ENCODE results near the gene HBP1. TPM values are rescaled to one million over a fixed set of nuclear protein-coding genes. Genes with fewer than 3 reads are reported as not detected.

HBP1 gene
- total and polyA plus RNA-seq, 2 of the 13 experiments (the other 11 are each of a cell fraction or from before 2014, with no cell fraction given) = 22.9 to 44.1 TPM

GRCh38 chr7:107160389-107160788 is 8.4 kb upstream of the HBP1 start:
- ATAC-seq (no peak), DNase-seq (ENCODE audit: low spot score) (no peak), FAIRE-seq (no peak)
- Histone ChIP-seq H2AFZ (ENCODE audit: low read length) (no peak overlapping the region), H3K4me2 (ENCODE audit: low read depth, low read length) (no peak overlapping the region), H3K27me3 (ENCODE audit: control insufficient read depth in 1 of 2, insufficient read depth in 2 of 2, low read length in 2 of 2) (peaks cover 0 to 11% of the 10 kb centered on the region in 2 experiments; a peak in 2 of 5 replicates), H3K4me1 (ENCODE audit: insufficient read depth, low read length) (peaks cover 12% of the 10 kb centered on the region), H4K20me1 (ENCODE audit: insufficient read depth, low read length) (no peaks in the 10 kb centered on the region), H3K27ac (ENCODE audit: extremely low read length, insufficient read depth, low read length) (no peak overlapping the region), H3K79me2 (ENCODE audit: insufficient read depth, low read length) (no peaks in the 10 kb centered on the region), H3K9me3 (ENCODE audit: low read length) (no peaks in the 10 kb centered on the region), H3K36me3 (replicated peaks in 1 of 2; ENCODE audit: control insufficient read depth in 1 of 2, insufficient read depth in 2 of 2, low read length in 2 of 2) (no peaks in the 10 kb centered on the region), H3K9ac (ENCODE audit: insufficient read depth, low read depth, low read length) (no peak overlapping the region), H3K4me3 (replicated peaks in 1 of 3; ENCODE audit: insufficient read depth in 1 of 3, low read depth in 2 of 3, low read length in 3 of 3) (no peak overlapping the region)
- TF ChIP-seq, protein P1, sequence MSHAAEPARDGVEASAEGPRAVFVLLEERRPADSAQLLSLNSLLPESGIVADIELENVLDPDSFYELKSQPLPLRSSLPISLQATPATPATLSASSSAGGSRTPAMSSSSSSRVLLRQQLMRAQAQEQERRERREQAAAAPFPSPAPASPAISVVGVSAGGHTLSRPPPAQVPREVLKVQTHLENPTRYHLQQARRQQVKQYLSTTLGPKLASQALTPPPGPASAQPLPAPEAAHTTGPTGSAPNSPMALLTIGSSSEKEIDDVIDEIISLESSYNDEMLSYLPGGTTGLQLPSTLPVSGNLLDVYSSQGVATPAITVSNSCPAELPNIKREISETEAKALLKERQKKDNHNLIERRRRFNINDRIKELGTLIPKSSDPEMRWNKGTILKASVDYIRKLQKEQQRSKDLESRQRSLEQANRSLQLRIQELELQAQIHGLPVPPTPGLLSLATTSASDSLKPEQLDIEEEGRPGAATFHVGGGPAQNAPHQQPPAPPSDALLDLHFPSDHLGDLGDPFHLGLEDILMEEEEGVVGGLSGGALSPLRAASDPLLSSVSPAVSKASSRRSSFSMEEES (CRISPR knock-in tag; IDR thresholded peaks at IDR 0.05) = no peak
- TF ChIP-seq ZNF207 (IDR thresholded peaks at IDR 0.05; ENCODE audit: borderline replicate concordance) (no peak), LRRFIP1 (CRISPR knock-in tag; conservative IDR thresholded peaks at IDR 0.05) (no peak), ZBTB2 (CRISPR knock-in tag; IDR thresholded peaks at IDR 0.05; ENCODE audit: low read depth) (no peak), NR1H2 (CRISPR knock-in tag; IDR thresholded peaks at IDR 0.05; ENCODE audit: borderline replicate concordance, low read depth) (no peak), ZNF441 (CRISPR knock-in tag; IDR thresholded peaks at IDR 0.05; ENCODE audit: borderline replicate concordance) (no peak), NAIF1 (CRISPR knock-in tag; IDR thresholded peaks at IDR 0.05; ENCODE audit: borderline replicate concordance) (no peak), HES4 (CRISPR knock-in tag; IDR thresholded peaks at IDR 0.05; ENCODE audit: borderline replicate concordance) (no peak)
- ChIA-PET POLR2A (no interaction called here), CTCF (ENCODE audit: low intra/inter-chr PET ratio, low total read pairs) (no interaction called here)
- no TSS peak for BruUV-seq (replicated peaks)
- intact Hi-C loops (cut with micrococcal nuclease; ENCODE audit: unreplicated experiment) (loop anchor here (10.0 kb wide), 1 partner anchor 876 kb away; the partner anchor contains the start of gene NAMPT), in situ Hi-C loops (cut with HindIII; ENCODE audit: extremely low pct_ligation_motif_present, low pct_unique_long_range_greater_than_20kb) (no loop called here)
- WGBS (ENCODE audit: low lambda C conversion rate) = 42% methylated on average over 2 of the region's 2 CpGs

Measured in HepG2 (cell line).